ENCODE results near the gene CEBPB.

Gene CEBPB

GRCh38 chr20:50227506-50227905, 36.9 kb downstream of the CEBPB start:
- DNase-seq (ENCODE audit: low read depth), result peak; percentile 77

GRCh38 chr20:50229156-50229607, 38.6 kb downstream of the CEBPB start:
- no peak for DNase-seq (ENCODE audit: low read depth)

- no peak for DNase-seq (ENCODE audit: low read depth)
These were observed 39.6 kb downstream of the CEBPB start for GRCh38 chr20:50230184-50230583.

GRCh38 chr20:50230871-50231560, 40.4 kb downstream of the CEBPB start:
- no peak for DNase-seq (ENCODE audit: low read depth)

- DNase-seq (ENCODE audit: low read depth), result no peak
These were observed 41.2 kb downstream of the CEBPB start for GRCh38 chr20:50231854-50232253.

GRCh38 chr20:50232651-50233324, 42.2 kb downstream of the CEBPB start:
- no peak for DNase-seq (ENCODE audit: low read depth)

GRCh38 chr20:50233325-50234212, 42.9 kb downstream of the CEBPB start:
- no peak for DNase-seq (ENCODE audit: low read depth)

- DNase-seq (ENCODE audit: low read depth), result no peak
These were observed 43.7 kb downstream of the CEBPB start for GRCh38 chr20:50234288-50234687.

GRCh38 chr20:50237349-50237748, 46.7 kb downstream of the CEBPB start:
- DNase-seq (ENCODE audit: low read depth), result peak; percentile 42

- no peak for DNase-seq (ENCODE audit: low read depth)
These were observed 47.6 kb downstream of the CEBPB start for GRCh38 chr20:50238081-50238800.

- DNase-seq (ENCODE audit: low read depth), result no peak
These were observed 49.5 kb downstream of the CEBPB start for GRCh38 chr20:50240092-50240491.

GRCh38 chr20:50242178-50242514, 51.5 kb downstream of the CEBPB start:
- no peak for DNase-seq (ENCODE audit: low read depth)

Measured in ELR (cell line).